HG02884 (cell line): ENCODE results near the gene POM121.
"Not testable (repeated sequence)": the region's sequence is repeated elsewhere in the genome, so short reads cannot be mapped to it uniquely, and the experiment has no call there.

ENCODE experiments used
- ATAC-seq: cut with Tn5 transposase; IDR thresholded peaks from one replicate; pipeline ENCODE4 v1.9.1; 2021; ENCODE audit warnings: mild to moderate bottlenecking, moderate library complexity; ENCODE audit not compliant: unreplicated experiment

The POM121 gene

DNA sequence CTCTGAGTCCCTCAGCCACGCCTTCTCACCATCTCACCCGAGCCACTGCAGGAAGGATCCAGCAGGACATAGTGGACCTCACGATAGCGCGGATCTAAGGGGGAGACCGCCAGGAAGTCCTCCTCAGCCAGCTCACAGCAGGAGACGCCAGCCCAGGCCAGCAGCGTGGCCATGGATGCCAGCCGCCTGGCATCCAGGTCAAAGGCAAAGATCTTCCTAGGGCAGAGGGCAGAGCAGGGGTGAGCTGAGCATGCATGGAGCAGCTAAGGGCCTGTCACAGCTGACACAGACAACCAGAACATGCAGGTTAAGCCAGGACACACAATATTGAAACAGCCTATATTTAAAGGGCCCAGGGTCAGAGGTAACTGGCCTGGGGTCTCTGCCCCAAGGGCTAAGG, 24.4 kb downstream of the POM121 start:
- ATAC-seq, result not testable (repeated sequence)

DNA sequence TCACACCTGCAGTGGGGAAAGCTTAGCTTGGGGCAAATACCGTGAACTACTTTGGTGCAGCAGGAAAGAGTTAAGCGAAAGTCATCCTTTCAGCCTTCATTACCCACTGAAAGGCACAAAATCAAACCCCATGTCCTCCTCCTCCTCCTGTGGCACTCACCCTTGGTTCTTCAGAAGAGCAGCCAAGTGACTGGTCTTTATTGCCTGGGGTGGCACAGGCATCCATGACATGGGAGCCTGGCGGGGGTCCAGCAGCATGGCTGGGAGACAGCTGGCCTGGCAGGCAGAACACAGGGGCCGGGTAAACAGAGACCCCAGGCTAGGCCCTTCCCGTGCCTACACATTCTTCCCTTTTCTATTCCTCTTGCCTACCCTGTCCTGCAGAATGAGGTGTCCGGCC, 24.8 kb downstream of the POM121 start:
- ATAC-seq, result not testable (repeated sequence)

DNA sequence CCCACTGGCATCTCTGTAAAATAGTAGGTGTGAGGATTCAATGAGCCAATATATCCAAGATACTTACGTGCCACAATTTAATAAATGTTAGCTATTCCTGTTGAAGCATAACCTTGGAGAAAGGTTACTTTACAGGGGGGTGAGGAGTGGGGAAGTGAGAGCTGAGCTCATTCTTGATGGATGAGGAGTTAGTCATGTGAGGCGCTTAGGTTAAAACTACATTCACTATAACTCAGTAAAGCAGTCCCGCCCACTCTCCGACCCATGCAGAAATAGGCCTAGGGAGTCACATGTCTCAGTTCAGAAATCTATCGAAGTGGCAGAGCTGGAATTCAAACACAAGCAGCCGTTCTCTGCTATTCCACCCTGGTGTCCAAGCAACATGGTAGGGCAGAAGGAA, 25.5 kb downstream of the POM121 start:
- not testable (repeated sequence) for ATAC-seq

DNA sequence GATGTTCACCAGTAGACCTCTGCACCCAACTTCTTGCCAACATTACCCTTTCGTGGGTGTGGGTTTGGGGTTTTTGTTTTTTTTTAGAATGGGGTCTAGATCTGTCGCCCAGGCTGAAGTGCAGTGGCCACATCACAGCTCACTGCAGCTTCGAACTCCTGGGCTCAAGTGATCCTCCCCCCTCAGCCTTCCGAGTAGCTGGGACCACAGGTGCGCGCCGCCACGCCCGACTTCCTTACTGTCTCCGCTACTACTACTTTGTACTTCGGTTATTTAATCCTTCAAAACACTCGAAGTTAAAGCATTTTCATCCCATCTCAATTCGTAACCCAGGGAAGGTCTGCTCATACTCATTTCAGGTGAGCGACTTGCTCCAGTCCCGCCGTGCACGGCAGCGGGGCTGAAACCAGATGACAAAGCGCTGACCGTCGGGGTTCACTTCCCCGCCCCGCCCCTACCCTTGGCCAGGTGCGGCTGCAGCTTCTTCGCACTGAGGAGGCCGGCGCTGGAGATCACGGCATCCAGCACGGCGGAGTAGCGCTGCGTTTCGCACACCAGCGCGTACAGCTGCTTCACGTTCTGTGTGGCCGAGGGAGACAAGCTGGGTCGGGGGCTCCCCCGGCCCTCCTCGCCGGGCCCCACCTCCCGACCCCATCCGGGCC, 29.1 kb downstream of the POM121 start:
- peak; percentile 45 for ATAC-seq

DNA sequence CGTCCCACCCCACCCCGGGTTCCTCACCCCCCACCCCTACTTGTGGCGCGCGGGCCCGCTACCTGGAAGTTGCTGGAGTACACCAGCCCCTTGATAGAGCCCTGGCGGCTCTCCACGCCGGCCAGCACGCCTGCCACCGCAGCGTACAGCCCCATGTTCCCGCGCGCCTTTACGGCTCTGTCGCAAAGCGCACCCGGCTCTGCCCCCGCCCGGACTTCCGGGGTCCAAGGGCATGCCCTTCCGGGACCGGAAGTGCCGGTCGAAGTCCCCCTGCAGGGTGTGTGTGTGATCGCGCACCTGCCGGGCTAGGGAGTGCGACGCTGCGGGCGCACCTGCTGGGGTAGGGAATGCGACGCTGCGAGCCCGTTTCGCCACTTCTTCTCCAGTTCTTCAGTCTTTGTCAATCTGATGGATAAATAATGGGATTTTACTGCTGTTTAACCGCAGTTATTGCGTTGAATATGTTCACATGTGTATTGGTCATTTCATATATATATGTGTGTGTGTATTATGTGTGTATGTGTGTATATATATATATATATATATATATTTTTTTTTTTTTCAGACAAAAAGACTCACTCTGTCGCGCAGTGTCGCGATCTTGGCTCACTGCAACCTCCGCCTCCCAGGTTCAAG, 29.8 kb downstream of the POM121 start:
- peak; percentile 80 for ATAC-seq

DNA sequence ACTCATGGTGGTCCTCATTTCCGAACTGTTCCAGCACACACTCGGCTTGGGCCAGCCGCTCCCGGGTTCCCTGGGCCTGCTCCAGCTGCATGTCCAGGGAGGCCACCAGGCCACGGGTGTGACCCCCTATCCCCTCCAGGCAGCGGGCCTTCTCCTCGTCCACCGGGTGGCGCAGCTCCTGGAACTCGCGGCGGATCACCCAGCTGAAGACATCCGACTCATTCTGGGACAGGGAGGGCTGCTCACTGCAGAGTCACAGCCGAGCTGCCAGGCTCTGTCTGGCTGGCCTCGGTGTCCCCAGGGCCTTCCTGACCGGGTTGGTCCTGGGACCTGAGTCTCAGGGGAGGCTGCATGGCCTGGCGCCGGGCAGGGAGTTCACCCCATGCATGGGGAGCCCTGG, 35.1 kb downstream of the POM121 start:
- ATAC-seq, result not testable (repeated sequence)

DNA sequence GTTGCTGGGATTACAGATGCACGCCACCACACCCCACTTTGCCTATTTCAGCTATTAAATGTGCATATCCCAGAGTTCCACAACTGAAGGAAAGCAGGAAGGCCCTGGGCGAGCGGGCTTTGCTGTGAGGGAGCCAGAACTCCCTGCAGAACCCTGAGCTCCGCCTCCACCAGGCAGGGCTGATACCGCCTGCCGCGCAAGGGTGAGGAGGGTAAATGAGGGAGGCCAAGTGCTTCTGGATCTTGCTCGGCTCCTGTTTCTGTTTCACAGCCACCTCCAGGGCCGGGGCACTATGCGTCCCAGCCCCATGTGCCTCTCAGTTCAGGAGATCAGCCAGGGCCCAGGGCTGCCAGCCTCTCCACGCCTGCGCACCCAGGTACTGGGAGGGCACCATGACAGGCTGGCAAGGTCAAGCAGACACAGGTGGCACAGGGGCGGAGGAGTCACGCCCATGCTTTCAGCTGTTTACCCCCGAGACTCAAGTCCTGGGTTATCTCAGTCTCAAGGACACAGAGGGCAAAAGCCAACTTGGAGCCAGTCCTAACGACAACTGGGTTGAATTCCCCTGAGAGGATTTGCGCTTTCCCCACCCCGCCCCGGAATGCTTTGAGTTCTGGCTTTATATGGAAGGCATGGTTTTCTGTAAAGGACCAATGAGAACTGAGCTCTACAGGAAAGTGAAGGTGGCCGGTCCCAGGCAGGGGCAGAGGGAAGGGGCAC, 35.9 kb downstream of the POM121 start:
- not testable (repeated sequence) for ATAC-seq

DNA sequence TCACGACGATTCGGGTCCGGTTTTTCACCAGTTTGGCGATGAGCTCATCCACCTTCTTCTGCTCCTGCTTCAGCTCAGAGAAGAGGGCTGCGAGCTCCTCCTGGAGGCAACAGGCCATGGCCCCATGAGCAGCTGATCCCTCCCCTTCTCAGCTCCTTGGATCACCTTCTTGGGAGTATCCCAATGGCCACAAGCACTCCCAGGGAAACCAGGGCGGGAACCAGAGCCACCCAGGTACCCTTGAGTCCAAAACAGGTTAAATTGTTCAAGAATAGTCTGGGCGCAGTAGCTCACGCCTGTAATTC, 36.4 kb downstream of the POM121 start:
- not testable (repeated sequence) for ATAC-seq

DNA sequence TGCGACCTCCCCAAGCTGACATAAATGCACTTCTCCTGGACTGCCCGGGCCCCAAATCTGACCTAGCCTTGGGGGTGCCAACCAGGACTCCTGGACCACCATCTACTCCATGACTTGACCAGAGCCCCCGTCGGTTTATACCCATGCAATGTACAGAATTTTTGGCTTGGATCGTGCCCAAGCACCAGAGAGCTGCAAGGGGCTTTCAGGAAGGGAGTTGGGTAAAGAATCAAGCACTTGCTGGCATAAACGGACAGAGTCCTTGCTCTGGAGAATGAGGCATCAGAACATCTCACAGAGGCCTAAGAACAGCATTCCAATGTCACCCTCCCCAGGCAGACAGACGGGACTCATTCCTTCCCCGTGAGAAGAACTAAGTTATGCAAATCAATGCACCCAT, 38.2 kb downstream of the POM121 start:
- ATAC-seq, result not testable (repeated sequence)

DNA sequence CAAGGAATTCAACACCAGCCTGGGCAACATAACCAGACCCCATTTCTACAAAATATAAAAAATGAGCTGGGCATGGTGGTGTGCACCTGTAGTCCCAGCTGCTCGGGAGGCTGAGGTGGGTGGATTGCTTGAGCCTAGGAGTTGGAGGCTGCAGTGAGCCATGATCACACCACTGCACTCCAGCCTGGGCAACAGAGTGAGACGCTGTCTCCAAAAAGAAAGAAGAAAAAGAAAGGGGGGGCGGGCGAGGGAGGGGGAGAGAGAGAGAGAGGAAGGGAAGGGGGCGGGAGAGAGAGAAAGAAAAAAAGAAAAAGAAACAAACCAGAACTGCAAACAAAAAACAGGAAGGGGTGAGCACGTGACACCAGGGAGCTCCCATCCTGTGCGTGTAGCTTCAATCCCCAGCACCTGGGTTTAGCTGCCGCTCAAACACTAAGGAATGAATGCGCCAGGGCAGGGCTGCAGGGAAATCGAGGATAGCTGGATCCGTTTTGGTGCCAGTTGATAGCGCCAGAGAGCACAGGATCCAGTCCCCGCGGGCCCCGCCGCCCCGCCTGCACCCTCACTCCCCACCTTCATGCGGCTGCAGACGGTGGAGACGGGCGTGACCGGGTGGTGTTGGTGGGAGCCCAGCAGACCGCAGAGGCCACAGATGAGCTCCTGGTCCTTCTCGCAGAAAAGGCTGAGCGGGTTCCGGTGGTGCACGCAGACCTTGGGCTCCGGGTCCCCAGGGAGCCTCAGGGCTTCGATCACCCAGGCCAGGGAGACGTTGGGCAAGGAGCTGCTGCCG, 40.5 kb downstream of the POM121 start:
- not testable (repeated sequence) for ATAC-seq

DNA sequence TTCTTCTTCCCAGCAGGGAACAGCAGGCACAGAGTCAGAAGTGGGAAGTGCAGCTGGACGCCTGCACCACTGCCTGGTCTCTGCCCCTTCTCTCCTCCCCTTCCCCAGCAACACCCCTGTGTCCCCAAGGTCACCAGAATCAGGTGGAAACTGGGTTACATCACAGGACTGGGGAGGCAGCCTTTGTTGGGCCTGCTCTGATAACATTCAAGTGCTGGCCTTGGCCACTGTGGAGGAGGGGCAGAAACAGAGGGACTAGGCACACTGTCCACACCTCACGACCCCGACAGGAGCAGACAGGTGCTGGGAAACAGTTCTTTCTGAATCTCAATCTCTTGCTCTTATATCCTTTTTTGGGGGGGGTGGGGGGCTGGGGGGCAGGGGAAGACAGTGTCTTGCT, 42.0 kb downstream of the POM121 start:
- not testable (repeated sequence) for ATAC-seq

DNA sequence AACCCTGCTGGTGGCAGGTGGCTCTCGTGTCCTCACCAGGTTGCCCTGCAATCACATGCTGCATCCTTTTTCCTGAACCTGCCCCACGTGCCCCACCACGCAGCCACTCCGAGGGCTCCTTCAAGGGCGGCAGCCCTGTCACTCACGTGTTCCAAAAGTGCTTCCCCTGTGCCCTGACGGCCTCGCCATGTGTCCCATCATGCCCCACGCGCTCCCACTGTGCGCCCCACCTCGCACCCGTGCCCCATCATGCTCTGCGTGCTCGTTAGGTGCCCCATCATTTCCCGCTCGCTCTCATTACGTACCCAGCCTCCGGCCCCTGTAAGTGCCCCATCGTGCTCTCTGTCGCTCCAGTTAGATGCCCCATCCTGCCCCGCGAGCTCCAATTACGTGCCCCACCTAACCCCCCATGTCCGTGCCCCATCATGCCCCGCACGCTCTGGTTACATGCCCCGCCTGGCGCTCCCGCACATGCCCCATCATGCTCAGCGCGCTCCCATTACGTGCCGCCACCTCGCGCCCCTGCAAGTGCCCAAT, 44.2 kb downstream of the POM121 start, which contains the start of gene TRIM74:
TRIM74 (minus strand) TSS at position 487 of the 537 bp plus-strand sequence. CDS start 3,309 bp downstream, outside the sequence.
- not testable (repeated sequence) for ATAC-seq

DNA sequence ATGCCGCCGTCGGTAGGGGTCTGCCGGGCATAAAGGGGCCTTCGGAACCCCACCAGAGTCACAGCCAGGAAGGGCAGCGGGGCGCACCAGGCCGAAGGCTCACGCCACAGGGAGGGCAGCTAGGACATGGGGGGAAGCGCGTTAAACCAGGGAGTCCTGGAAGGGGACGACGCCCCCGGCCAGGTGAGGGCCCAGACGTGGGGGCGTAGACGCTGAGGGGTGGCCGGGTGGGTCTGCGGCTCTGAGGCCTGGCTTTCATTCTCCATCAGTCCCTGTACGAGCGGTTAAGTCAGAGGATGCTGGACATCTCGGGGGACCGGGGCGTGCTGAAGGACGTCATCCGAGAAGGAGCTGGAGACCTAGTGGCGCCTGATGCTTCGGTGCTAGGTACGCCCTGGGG, 44.8 kb downstream of the POM121 start:
- ATAC-seq, result not testable (repeated sequence)

DNA sequence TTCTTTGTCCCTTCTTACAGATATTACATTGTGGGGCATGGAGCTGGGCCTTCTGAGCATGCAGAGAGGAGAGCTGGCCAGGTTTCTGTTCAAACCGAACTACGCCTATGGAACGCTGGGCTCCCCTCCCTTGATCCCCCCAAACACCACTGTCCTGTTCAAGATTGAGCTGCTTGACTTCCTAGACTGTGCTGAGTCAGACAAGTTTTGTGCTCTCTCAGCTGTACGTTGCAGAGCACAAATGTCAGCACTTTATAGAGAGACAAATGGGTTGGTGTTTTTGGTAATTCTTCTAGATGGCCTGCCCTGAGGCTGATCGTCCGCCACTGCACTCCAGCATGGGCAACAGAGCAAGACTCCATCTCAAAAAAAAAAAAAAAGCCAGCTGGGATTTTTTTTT, 46.6 kb downstream of the POM121 start:
- not testable (repeated sequence) for ATAC-seq

DNA sequence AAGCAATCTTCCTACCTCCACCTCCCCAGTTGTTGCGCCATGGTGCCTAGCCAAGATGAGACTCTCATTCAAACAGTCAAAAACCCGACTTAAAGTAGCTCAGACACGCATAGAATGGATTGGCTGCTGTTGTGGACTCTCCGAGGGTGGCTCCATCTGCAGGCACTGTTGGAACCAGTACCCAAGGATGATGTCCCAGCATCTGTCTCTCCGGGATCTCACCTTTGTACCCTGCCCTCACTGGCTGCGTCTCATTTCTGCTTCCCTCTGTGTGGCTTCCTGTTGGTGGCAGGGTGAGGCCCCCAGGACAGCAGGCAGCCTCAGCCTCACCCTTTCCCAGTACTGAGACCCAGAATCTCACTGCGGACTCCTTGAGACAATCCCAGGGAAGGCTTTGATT, 49.9 kb downstream of the POM121 start:
- ATAC-seq, result not testable (repeated sequence)

DNA sequence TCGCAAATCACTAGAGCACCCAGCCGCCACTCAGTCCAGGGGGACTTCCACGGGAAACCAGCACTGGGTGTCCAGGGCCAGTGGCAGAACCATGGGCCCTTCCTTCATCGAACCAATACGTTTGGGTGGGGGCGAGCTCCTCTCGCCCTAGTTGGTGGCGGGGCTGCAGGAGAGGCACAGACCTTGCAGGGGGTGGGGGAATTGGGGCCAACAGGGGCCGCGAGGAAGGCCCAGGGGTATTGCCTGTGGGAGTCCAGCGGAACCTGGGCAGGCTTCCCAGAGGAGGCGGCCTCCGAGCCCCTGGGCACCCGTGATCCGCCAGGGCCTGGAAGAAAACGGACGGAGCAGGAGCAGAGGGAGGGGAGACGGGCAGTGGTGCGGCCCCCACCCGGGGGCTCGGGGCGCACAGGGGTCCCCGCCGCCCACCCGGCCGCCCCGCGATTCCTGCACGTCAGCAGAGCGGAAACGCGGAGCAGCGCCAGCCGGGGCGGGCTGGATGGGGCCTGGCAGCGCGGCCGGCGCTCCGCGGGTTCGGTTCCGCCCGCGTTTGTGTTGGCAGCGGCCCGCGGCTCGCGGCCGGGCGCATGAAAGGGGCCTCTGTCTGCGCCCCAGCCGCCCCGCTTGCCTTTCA, 50.9 kb downstream of the POM121 start:
- not testable (repeated sequence) for ATAC-seq

DNA sequence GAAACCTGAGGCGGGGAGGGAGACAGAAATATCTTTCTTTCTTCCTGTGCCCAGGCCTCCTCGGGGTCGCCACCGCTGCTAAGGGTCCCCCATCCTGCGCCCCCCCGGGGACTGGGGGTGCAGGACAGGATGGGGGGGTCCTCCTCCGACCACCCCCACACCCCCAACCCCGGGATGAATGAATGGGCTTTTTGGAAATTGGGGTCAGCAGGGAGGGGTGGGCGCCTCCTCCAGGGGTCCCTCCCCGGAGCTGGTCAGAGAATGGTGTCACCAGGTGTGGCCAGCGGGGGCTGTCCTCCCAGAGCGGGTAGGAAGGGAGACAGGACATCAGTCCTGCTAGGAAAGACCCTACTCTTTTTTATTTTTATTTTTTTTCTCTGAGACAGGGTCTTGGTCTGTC, 51.5 kb downstream of the POM121 start:
- ATAC-seq, result not testable (repeated sequence)

DNA sequence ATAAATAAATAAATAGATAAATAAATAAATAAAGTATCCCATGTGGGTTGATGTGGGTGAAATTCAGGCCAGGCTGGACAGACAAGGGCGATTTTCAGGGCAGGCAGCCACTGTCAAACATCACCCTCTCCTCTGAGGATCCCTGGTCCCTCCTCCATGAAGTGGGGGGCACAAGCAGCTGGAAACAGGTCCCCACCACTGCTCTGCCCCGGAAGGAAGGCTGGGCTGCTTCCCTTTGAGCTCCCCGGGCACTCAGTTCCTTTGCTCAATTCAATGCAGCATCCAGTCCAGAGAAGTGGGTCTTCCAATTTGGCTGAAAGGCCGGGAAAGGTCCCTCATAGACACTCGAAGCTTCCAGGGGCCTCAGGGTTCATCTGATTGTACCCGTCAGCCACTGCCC, 55.5 kb downstream of the POM121 start:
- not testable (repeated sequence) for ATAC-seq

DNA sequence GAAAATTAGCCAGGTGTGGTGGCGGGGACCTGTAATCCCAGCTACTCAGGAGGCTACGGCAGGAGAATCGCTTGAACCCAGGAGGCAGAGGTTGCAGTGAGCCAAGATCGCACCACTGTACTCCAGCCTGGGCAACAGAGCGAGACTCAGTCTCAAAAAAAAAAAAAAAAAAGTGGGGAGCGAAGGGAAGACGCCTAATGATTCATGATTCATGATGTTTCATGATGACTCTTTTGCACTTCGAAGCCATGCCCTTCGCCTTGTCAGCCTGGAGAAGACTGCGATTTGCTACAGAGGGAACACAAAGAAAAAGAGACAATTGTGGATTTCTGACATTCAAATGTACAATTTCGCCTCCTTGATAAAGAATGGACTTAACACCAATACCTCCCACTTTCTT, 57.2 kb downstream of the POM121 start:
- ATAC-seq, result not testable (repeated sequence)

DNA sequence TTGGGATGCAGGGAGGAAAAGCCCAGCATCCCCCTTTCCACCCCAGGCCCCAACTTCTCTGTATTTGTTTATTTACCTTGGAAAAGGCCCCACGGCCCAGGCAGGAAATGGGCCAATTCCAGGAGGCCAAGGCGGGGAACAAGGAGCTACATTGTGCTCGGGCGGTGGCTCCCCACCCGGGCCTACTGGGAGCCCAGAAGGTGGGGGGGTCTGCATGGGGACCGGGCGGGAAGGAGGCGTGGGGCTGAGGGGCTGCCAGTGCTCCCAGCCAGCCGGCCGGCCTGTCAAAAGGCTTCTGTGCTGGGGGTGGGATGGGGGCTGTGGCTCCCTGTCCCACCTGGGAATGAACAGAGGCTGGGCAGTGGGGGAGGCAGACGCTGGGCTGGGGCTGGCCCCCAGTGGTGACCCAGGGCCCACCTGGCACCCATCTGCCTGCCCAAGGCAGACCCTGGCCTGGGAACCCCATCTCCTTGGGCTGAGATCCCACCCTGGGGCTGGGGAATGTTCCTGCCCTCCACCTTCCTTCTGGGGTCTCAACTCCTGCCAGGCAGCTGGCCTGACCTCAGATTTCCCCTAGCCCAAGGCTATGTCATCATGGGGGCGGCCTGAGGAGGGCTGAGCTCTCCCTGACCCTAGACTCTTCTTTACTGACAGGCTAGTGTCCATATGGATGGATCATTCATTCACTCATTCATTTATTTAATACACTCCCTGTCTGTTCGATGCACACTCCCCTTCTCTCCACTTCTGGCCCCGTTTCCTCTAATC, 65.4 kb downstream of the POM121 start:
- ATAC-seq, result not testable (repeated sequence)
